Sigmoid colon (tissue), 4 donors: ENCODE data around the gene KRTAP10-5.

Experiments
- CTCF ChIP-seq, 4 experiments: fragments of 450-650 bp in 3 of 4; fragments of 200-600 bp in 1 of 4; IDR thresholded peaks; one replicate each; pipeline ENCODE4 v1.5.1; 2016 to 2019; ENCODE audit warnings: antibody characterized with exemption in 4 of 4, mild to moderate bottlenecking in 3 of 4, moderate library complexity in 2 of 4
- EP300 ChIP-seq, 4 donors: sonication (generic); formaldehyde crosslinking; IDR thresholded peaks; one replicate each; pipeline ENCODE4 v1.6.1; 2017; ENCODE audit warnings: antibody characterized with exemption in 4 of 4
- POLR2A ChIP-seq, 2 donors: fragments of 450-650 bp; IDR thresholded peaks; one replicate each; pipeline ENCODE4 v1.6.1; 2016; ENCODE audit warnings: antibody characterized with exemption in 2 of 2, mild to moderate bottlenecking in 2 of 2, moderate library complexity in 2 of 2
- POLR2AphosphoS5 ChIP-seq, 4 donors: sonication (generic); formaldehyde crosslinking; IDR thresholded peaks; one replicate each; pipeline ENCODE4 v1.6.1; 2017; ENCODE audit warnings: antibody characterized with exemption in 4 of 4

- no peak for TF ChIP-seq CTCF (IDR thresholded peaks at IDR 0.05)
- TF ChIP-seq POLR2A (IDR thresholded peaks at IDR 0.05) = no peak
- TF ChIP-seq POLR2AphosphoS5 (IDR thresholded peaks at IDR 0.05) = no peak
- no peak for TF ChIP-seq EP300 (IDR thresholded peaks at IDR 0.05)
Measured at GRCh38 chr21:44578371-44579055, 1.9 kb downstream of the KRTAP10-5 start.
